HepG2 (cell line): ENCODE data around the gene POU2AF3. TPM values are rescaled to one million over a fixed set of nuclear protein-coding genes. Genes with fewer than 3 reads are reported as not detected.

Experiments
- ATAC-seq: fragments of 200-7000 bp; cut with Tn5 transposase; 3 replicates; pipeline ENCODE4 v1.9.1; 2020; ENCODE audit warnings: mild to moderate bottlenecking, moderate library complexity
- BruUV-seq: library from RNA; stranded (reverse); fragments of 400-500 nt; replicated peaks from 2 replicates; lab custom pipeline; 2021; lab: Mats Ljungman, UMichigan
- CTCF ChIA-PET: fragments of 300-600 bp; formaldehyde crosslinking; extraction: SDS; loops from one replicate; lab custom pipeline; 2021; ENCODE audit warnings: low total read pairs, inconsistent platforms, low intra/inter-chr PET ratio; lab: Yijun Ruan, JAX
- POLR2A ChIA-PET: fragments of 350-600 bp; sonication (Branson Sonifier 250); formaldehyde crosslinking; loops from one replicate; lab custom pipeline; 2020; ENCODE audit warnings: antibody characterized with exemption, inconsistent platforms; lab: Yijun Ruan, JAX
- DNase-seq: peaks from one replicate; pipeline ENCODE4 v3.0.0-alpha.2; 2015; ENCODE audit warnings: low spot score
- FAIRE-seq: peaks from 3 replicates; lab custom pipeline; 2011; peaks lifted over from hg19 to GRCh38; lab: Jason Lieb, UNC
- H2AFZ ChIP-seq: one replicate; pipeline ENCODE4 v1.6.1; 2011; ENCODE audit warnings: low read length, inconsistent platforms
- H3K27ac ChIP-seq: fragments of 300-600 bp; 3 replicates; pipeline ENCODE4 v1.8.0; 2011; ENCODE audit warnings: mixed run types, mild to moderate bottlenecking, mixed read lengths, low read length, inconsistent platforms; ENCODE audit not compliant: insufficient read depth; ENCODE audit errors: extremely low read length
- H3K27me3 ChIP-seq, 2 experiments: fragments of 200-600 bp in 1 of 2; 2 replicates in 1 of 2; 3 replicates in 1 of 2; pipeline versions ENCODE4 v1.6.0 to v1.8.0; 2011; ENCODE audit warnings: low read length in 2 of 2, mild to moderate bottlenecking in 2 of 2, moderate library complexity in 2 of 2, inconsistent platforms in 1 of 2; ENCODE audit not compliant: insufficient read depth in 2 of 2, control insufficient read depth in 1 of 2
- H3K36me3 ChIP-seq, 2 experiments: fragments of 200-600 bp in 1 of 2; replicated peaks in 1 of 2; 2 replicates in 1 of 2; 3 replicates in 1 of 2; pipeline versions ENCODE4 v1.5.1 to v1.8.0; 2011; ENCODE audit warnings: low read length in 2 of 2, inconsistent platforms in 1 of 2; ENCODE audit not compliant: insufficient read depth in 2 of 2, control insufficient read depth in 1 of 2
- H3K4me1 ChIP-seq: 2 replicates; pipeline ENCODE4 v1.5.1; 2012; ENCODE audit warnings: low read length, inconsistent platforms; ENCODE audit not compliant: insufficient read depth
- H3K4me2 ChIP-seq: 2 replicates; pipeline ENCODE4 v1.6.0; 2011; ENCODE audit warnings: low read depth, low read length, inconsistent platforms
- H3K4me3 ChIP-seq, 3 experiments: fragments of 200-600 bp in 1 of 3; sonication (generic), shearing (Covaris generic) in 1 of 3; replicated peaks in 1 of 3; 2 replicates each; pipeline ENCODE4 v1.5.1; 2011 to 2016; ENCODE audit warnings: low read length in 3 of 3, inconsistent platforms in 2 of 3, low read depth in 2 of 3, mild to moderate bottlenecking in 2 of 3, control low read depth in 1 of 3, mixed read lengths in 1 of 3; ENCODE audit not compliant: insufficient read depth in 1 of 3
- H3K79me2 ChIP-seq: one replicate; pipeline ENCODE4 v1.6.1; 2011; ENCODE audit warnings: low read length, inconsistent platforms; ENCODE audit not compliant: insufficient read depth
- H3K9ac ChIP-seq: 2 replicates; pipeline ENCODE4 v1.6.0; 2011; ENCODE audit warnings: mild to moderate bottlenecking, low read depth, low read length, inconsistent platforms; ENCODE audit not compliant: insufficient read depth
- H3K9me3 ChIP-seq: 2 replicates; pipeline ENCODE4 v1.5.1; 2012; ENCODE audit warnings: mild to moderate bottlenecking, low read length
- H4K20me1 ChIP-seq: 2 replicates; pipeline ENCODE4 v1.6.0; 2011; ENCODE audit warnings: inconsistent platforms, mild to moderate bottlenecking, low read length, moderate library complexity; ENCODE audit not compliant: insufficient read depth
- ARNTL ChIP-seq: sonication (generic); formaldehyde crosslinking; IDR thresholded peaks from 2 replicates; pipeline ENCODE4 v1.4.0; 2020; ENCODE audit warnings: mild to moderate bottlenecking, missing genetic modification reagents
- FOXA3 ChIP-seq: IDR thresholded peaks from 2 replicates; pipeline ENCODE4 v1.6.1; 2016; ENCODE audit warnings: missing genetic modification reagents, missing compliant biosample characterization
- RARA ChIP-seq: IDR thresholded peaks from 2 replicates; pipeline ENCODE4 v1.6.1; 2016; ENCODE audit warnings: missing genetic modification reagents, missing compliant biosample characterization
- SNAPC2 ChIP-seq: sonication (generic); formaldehyde crosslinking; IDR thresholded peaks from 2 replicates; pipeline ENCODE4 v1.8.1; 2022; ENCODE audit warnings: mild to moderate bottlenecking, missing genetic modification reagents
- ZBTB33 ChIP-seq: sonication (generic); formaldehyde crosslinking; IDR thresholded peaks from 2 replicates; pipeline ENCODE4 v1.4.0; 2020; ENCODE audit warnings: missing genetic modification reagents
- ZMYM3 ChIP-seq: sonication (generic); formaldehyde crosslinking; IDR thresholded peaks from 2 replicates; pipeline ENCODE4 v1.5.1; 2020; ENCODE audit warnings: mild to moderate bottlenecking, missing genetic modification reagents
- ZNF143 ChIP-seq: sonication (generic); formaldehyde crosslinking; IDR thresholded peaks from 2 replicates; pipeline ENCODE4 v1.4.0; 2020; ENCODE audit warnings: missing genetic modification reagents
- ZNF512B ChIP-seq: sonication (generic); formaldehyde crosslinking; IDR thresholded peaks from 2 replicates; pipeline ENCODE4 v1.5.1; 2020; ENCODE audit warnings: missing genetic modification reagents, mild to moderate bottlenecking, borderline replicate concordance
- WGBS: methylation state at CpG from one replicate; pipeline ENCODE4 v1.1.6; 2017; ENCODE audit warnings: low lambda C conversion rate; 5-methylcytosine and 5-hydroxymethylcytosine counted together
- in situ Hi-C: cut with HindIII; loops from 2 replicates; pipeline ENCODE4 v1.10.0; 2017; ENCODE audit warnings: low pct_unique_long_range_greater_than_20kb; ENCODE audit not compliant: extremely low pct_ligation_motif_present
- intact Hi-C: fragments of 100-400 bp; cut with micrococcal nuclease; formaldehyde crosslinking; loops from one replicate; pipeline ENCODE4 v1.10.0; 2022; ENCODE audit not compliant: unreplicated experiment
- polyA plus RNA-seq, 8 experiments: library from polyadenylated mRNA; depleted of rRNA in 3 of 8; stranded (reverse) in 7 of 8; unstranded in 1 of 8; fragments of >200 nt; fragmentation: Illumina TruSeq in 4 of 8; extraction: Trizol in 4 of 8; gene quantifications; 2 replicates each; pipeline versions ENCODE4 v1.2.1 to v1.2.3, GENCODE V29; 2011 to 2016; ENCODE audit warnings: low read depth in 4 of 8, missing spikeins in 1 of 8, mixed read lengths in 1 of 8; ENCODE audit not compliant: insufficient read depth in 1 of 8
- total RNA-seq, 5 experiments: library from RNA; depleted of rRNA; stranded (reverse); fragments of >200 nt; fragmentation: Illumina TruSeq; extraction: Trizol; gene quantifications; 2 replicates each; pipeline ENCODE4 v1.2.3, GENCODE V29; 2016; ENCODE audit warnings: low read depth in 1 of 5
- TF ChIP-seq, protein P1 (sequence below): sonication (generic); formaldehyde crosslinking; IDR thresholded peaks from 2 replicates; pipeline ENCODE4 v1.5.0; 2020; ENCODE audit warnings: mild to moderate bottlenecking, missing genetic modification reagents, borderline replicate concordance

The POU2AF3 gene
- total and polyA plus RNA-seq, 2 of the 13 experiments (the other 11 are each of a cell fraction or from before 2014, with no cell fraction given), result 7.8 to 71.2 TPM

DNA sequence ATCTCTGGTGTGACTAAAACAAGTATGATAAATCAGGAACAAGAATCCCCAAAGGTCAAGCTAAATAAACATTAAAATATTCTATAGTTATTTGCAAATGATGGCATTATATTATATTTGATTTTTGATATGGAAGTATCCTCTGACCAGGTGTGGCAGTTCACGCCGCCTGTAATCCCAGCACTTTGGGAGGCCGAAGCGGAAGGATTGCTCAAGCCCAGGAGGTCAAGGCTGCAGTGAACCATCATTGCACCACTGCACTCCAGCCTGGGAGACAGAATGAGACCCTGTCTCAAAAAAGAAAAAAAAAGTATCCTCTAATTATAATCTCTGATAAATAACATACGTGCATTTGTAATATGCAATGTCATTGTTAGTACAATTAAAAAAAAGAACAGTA is 6.6 kb upstream of the POU2AF3 start:
- H3K36me3 ChIP-seq, result no peaks in the 10 kb centered on the region
- H3K4me1 ChIP-seq, result peaks cover 38% of the 10 kb centered on the region
- no peaks in the 10 kb centered on the region for H4K20me1 ChIP-seq
- ChIA-PET POLR2A (no interaction called here), CTCF (no interaction called here)
- no peak overlapping the region for H3K4me3 ChIP-seq
- intact Hi-C loops, result no loop called here
- DNase-seq (no peak), ATAC-seq (no peak), FAIRE-seq (no peak)
- H3K9me3 ChIP-seq, result no peaks in the 10 kb centered on the region
- H3K79me2 ChIP-seq, result no peaks in the 10 kb centered on the region
- in situ Hi-C loops, result no loop called here
- no peak overlapping the region for H3K27ac ChIP-seq
- no peaks in the 10 kb centered on the region for H3K27me3 ChIP-seq
- H2AFZ ChIP-seq, result no peak overlapping the region
- H3K4me2 ChIP-seq, result no peak overlapping the region
- BruUV-seq, result no TSS peak
- H3K9ac ChIP-seq, result no peak overlapping the region
- 88% methylated on average over 5 of the region's 5 CpGs for whole genome bisulfite sequencing
- TF ChIP-seq SNAPC2 (CRISPR knock-in tag), result no peak
- no peak for TF ChIP-seq ZNF512B
- TF ChIP-seq, protein P1, sequence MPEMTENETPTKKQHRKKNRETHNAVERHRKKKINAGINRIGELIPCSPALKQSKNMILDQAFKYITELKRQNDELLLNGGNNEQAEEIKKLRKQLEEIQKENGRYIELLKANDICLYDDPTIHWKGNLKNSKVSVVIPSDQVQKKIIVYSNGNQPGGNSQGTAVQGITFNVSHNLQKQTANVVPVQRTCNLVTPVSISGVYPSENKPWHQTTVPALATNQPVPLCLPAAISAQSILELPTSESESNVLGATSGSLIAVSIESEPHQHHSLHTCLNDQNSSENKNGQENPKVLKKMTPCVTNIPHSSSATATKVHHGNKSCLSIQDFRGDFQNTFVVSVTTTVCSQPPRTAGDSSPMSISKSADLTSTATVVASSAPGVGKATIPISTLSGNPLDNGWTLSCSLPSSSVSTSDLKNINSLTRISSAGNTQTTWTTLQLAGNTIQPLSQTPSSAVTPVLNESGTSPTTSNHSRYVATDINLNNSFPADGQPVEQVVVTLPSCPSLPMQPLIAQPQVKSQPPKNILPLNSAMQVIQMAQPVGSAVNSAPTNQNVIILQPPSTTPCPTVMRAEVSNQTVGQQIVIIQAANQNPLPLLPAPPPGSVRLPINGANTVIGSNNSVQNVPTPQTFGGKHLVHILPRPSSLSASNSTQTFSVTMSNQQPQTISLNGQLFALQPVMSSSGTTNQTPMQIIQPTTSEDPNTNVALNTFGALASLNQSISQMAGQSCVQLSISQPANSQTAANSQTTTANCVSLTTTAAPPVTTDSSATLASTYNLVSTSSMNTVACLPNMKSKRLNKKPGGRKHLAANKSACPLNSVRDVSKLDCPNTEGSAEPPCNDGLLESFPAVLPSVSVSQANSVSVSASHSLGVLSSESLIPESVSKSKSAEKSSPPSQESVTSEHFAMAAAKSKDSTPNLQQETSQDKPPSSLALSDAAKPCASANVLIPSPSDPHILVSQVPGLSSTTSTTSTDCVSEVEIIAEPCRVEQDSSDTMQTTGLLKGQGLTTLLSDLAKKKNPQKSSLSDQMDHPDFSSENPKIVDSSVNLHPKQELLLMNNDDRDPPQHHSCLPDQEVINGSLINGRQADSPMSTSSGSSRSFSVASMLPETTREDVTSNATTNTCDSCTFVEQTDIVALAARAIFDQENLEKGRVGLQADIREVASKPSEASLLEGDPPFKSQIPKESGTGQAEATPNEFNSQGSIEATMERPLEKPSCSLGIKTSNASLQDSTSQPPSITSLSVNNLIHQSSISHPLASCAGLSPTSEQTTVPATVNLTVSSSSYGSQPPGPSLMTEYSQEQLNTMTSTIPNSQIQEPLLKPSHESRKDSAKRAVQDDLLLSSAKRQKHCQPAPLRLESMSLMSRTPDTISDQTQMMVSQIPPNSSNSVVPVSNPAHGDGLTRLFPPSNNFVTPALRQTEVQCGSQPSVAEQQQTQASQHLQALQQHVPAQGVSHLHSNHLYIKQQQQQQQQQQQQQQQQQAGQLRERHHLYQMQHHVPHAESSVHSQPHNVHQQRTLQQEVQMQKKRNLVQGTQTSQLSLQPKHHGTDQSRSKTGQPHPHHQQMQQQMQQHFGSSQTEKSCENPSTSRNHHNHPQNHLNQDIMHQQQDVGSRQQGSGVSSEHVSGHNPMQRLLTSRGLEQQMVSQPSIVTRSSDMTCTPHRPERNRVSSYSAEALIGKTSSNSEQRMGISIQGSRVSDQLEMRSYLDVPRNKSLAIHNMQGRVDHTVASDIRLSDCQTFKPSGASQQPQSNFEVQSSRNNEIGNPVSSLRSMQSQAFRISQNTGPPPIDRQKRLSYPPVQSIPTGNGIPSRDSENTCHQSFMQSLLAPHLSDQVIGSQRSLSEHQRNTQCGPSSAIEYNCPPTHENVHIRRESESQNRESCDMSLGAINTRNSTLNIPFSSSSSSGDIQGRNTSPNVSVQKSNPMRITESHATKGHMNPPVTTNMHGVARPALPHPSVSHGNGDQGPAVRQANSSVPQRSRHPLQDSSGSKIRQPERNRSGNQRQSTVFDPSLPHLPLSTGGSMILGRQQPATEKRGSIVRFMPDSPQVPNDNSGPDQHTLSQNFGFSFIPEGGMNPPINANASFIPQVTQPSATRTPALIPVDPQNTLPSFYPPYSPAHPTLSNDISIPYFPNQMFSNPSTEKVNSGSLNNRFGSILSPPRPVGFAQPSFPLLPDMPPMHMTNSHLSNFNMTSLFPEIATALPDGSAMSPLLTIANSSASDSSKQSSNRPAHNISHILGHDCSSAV (CRISPR knock-in tag), result no peak
- peak; percentile 66; the same call in 1 of the 2 replicates for TF ChIP-seq RARA (CRISPR knock-in tag)
- TF ChIP-seq ARNTL, result no peak
- TF ChIP-seq FOXA3, result no peak
- TF ChIP-seq ZMYM3 (CRISPR knock-in tag), result no peak
- TF ChIP-seq ZNF143 (CRISPR knock-in tag), result no peak
- peak; percentile 97 for TF ChIP-seq ZBTB33 (CRISPR knock-in tag)
